PC-9 (cell line): ENCODE measurements around the gene TPI1.

Experiments
- CTCF ChIP-seq: fragments of 200-600 bp; sonication (generic); conservative IDR thresholded peaks from 2 replicates; pipeline ENCODE4 v1.6.1; 2017; ENCODE audit warnings: mixed run types, antibody characterized with exemption, mild to moderate bottlenecking, moderate library complexity
- EZH2 ChIP-seq: fragments of 200-600 bp; sonication (generic); IDR thresholded peaks from 2 replicates; pipeline ENCODE4 v1.8.0; 2017; ENCODE audit warnings: antibody characterized with exemption, low read depth

GRCh38 chr12:6823182-6824084 lies 43.9 kb upstream of the TPI1 start:
- no peak for TF ChIP-seq CTCF
- TF ChIP-seq EZH2: no peak
